Measurements from ENCODE around the gene EFHC2. TPM values are rescaled to one million over a fixed set of nuclear protein-coding genes. Genes with fewer than 3 reads are reported as not detected.

Gene EFHC2
- polyA plus RNA-seq, 1 of the 3 experiments (the other 2 are of a cell fraction) = 0.03 TPM

- no peaks in the 10 kb centered on the region for H3K9me2 ChIP-seq
- H4K20me1 ChIP-seq (ENCODE audit: insufficient read depth) = no peaks in the 10 kb centered on the region
- no peaks in the 10 kb centered on the region for H3K79me2 ChIP-seq (ENCODE audit: insufficient read depth)
- no peaks in the 10 kb centered on the region for H3F3A ChIP-seq (replicated peaks; ENCODE audit: insufficient read depth)
- no peak overlapping the region for H2AFZ ChIP-seq (ENCODE audit: low read depth)
- no peak overlapping the region for H3K4me2 ChIP-seq
- ChIA-PET CTCF (no interaction called here), POLR2A (no interaction called here)
- H3K4me3 ChIP-seq (ENCODE audit: low read depth in 2 of 2, low read length in 1 of 2) = no peak overlapping the region
- TF ChIP-seq USF2 (IDR thresholded peaks at IDR 0.05; ENCODE audit: borderline replicate concordance, low read depth, low read length) (no peak), TCF12 (IDR thresholded peaks at IDR 0.05) (no peak), USF1 (IDR thresholded peaks at IDR 0.05; ENCODE audit: borderline replicate concordance, low read depth) (no peak), MXI1 (IDR thresholded peaks at IDR 0.05; ENCODE audit: low read depth, low read length) (no peak), ELF1 (IDR thresholded peaks at IDR 0.05) (no peak), NRF1 (IDR thresholded peaks at IDR 0.05; ENCODE audit: low read depth, low read length) (no peak), YY1 (IDR thresholded peaks at IDR 0.05; ENCODE audit: low read depth) (no peak), GATA2 (CRISPR knock-in tag; IDR thresholded peaks at IDR 0.05) (no peak), TAF1 (IDR thresholded peaks at IDR 0.05; ENCODE audit: borderline replicate concordance, low read depth, low read length) (no peak), RCOR1 (IDR thresholded peaks at IDR 0.05; ENCODE audit: low read length) (no peak)
- H3K4me1 ChIP-seq (ENCODE audit: control insufficient read depth in 1 of 2, insufficient read depth in 2 of 2, low read depth in 1 of 2, low read length in 1 of 2) = no peaks in the 10 kb centered on the region
- H3K9me3 ChIP-seq = no peaks in the 10 kb centered on the region
- 0% methylated on average over 1 of the region's 1 CpG for WGBS (ENCODE audit: low lambda C conversion rate)
- DNase-seq = no peak
- no peak overlapping the region for H3K27ac ChIP-seq (ENCODE audit: low read depth in 2 of 2, low read length in 1 of 2)
- H3K36me3 ChIP-seq (replicated peaks in 1 of 2; ENCODE audit: control insufficient read depth in 1 of 2, insufficient read depth in 2 of 2, low read length in 1 of 2) = no peaks in the 10 kb centered on the region
- no peak overlapping the region for H3K9ac ChIP-seq
- H3K27me3 ChIP-seq (ENCODE audit: insufficient read depth) = no peaks in the 10 kb centered on the region; the same call in 1 of the 2 replicates
Observed at GRCh38 chrX:44332437-44332836, 11.0 kb downstream of the EFHC2 start.

- Histone ChIP-seq H3F3A (replicated peaks; ENCODE audit: insufficient read depth) (no peaks in the 10 kb centered on the region), H3K4me1 (ENCODE audit: control insufficient read depth in 1 of 2, insufficient read depth in 2 of 2, low read depth in 1 of 2, low read length in 1 of 2) (no peaks in the 10 kb centered on the region), H3K36me3 (replicated peaks in 1 of 2; ENCODE audit: control insufficient read depth in 1 of 2, insufficient read depth in 2 of 2, low read length in 1 of 2) (no peaks in the 10 kb centered on the region), H3K4me2 (no peak overlapping the region), H3K79me2 (ENCODE audit: insufficient read depth) (no peaks in the 10 kb centered on the region), H4K20me1 (ENCODE audit: insufficient read depth) (no peaks in the 10 kb centered on the region), H3K9me2 (no peaks in the 10 kb centered on the region), H3K9me3 (no peaks in the 10 kb centered on the region), H2AFZ (ENCODE audit: low read depth) (no peak overlapping the region), H3K27me3 (ENCODE audit: insufficient read depth) (no peaks in the 10 kb centered on the region; the same call in 1 of the 2 replicates), H3K27ac (ENCODE audit: low read depth in 2 of 2, low read length in 1 of 2) (no peak overlapping the region), H3K9ac (no peak overlapping the region), H3K4me3 (ENCODE audit: low read depth in 2 of 2, low read length in 1 of 2) (no peak overlapping the region)
- CTCF ChIA-PET = no interaction called here
- WGBS (ENCODE audit: low lambda C conversion rate) = 16% methylated on average over 3 of the region's 3 CpGs
- TF ChIP-seq SIN3A (IDR thresholded peaks at IDR 0.05; ENCODE audit: borderline replicate concordance, low read depth, low read length) (no peak), GATA2 (CRISPR knock-in tag; IDR thresholded peaks at IDR 0.05) (no peak), TAF1 (IDR thresholded peaks at IDR 0.05; ENCODE audit: borderline replicate concordance, low read depth, low read length) (no peak), YY1 (IDR thresholded peaks at IDR 0.05; ENCODE audit: low read depth) (no peak), IRF3 (IDR thresholded peaks at IDR 0.05; ENCODE audit: low read depth, low read length) (no peak), JUND (IDR thresholded peaks at IDR 0.05) (no peak), SMC3 (IDR thresholded peaks at IDR 0.05; ENCODE audit: low read depth, low read length) (no peak)
- POLR2A ChIA-PET = no interaction called here
- no peak for DNase-seq
Observed at GRCh38 chrX:44330227-44330626, 13.2 kb downstream of the EFHC2 start.

All from SK-N-SH (cell line).